PC-3 (cell line): Measurements from ENCODE around the gene NFAT5.

ENCODE experiments used
- CTCF ChIP-seq: fragments of 300-600 bp; sonication (generic); conservative IDR thresholded peaks from 2 replicates; pipeline ENCODE4 v1.5.1; 2017; ENCODE audit warnings: antibody characterized with exemption, low read depth, mild to moderate bottlenecking, low read length
- EZH2 ChIP-seq: fragments of 300-600 bp; sonication (generic); IDR thresholded peaks from one replicate; pipeline ENCODE4 v1.6.1; 2017; ENCODE audit warnings: antibody characterized with exemption, mild to moderate bottlenecking, low read length; ENCODE audit not compliant: unreplicated experiment
- EZH2phosphoT487 ChIP-seq: fragments of 300-600 bp; sonication (generic); IDR thresholded peaks from 2 replicates; pipeline ENCODE4 v1.6.1; 2018; ENCODE audit warnings: mild to moderate bottlenecking, antibody characterized with exemption, low read length, borderline replicate concordance

GRCh38 chr16:69537706-69538080 is 28.1 kb upstream of the NFAT5 start:
- no peak for TF ChIP-seq EZH2
- TF ChIP-seq CTCF = no peak
- TF ChIP-seq EZH2phosphoT487 = no peak
